Sigmoid colon (tissue), 7 donors: ENCODE results near the gene TPRA1. TPM values are rescaled to one million over a fixed set of nuclear protein-coding genes. Genes with fewer than 3 reads are reported as not detected.

Source experiments
- DNase-seq: peaks from one replicate; pipeline ENCODE4 v3.0.0-alpha.2; 2019
- H3K27ac ChIP-seq, 4 donors: fragments of 200-600 bp; sonication (generic); one replicate each; pipeline ENCODE4 v1.5.1; 2016 to 2019; ENCODE audit warnings: mild to moderate bottlenecking in 1 of 4
- H3K27me3 ChIP-seq, 3 donors: fragments of 200-600 bp; sonication (generic); one replicate each; pipeline ENCODE4 v1.5.1; 2019; ENCODE audit warnings: mild to moderate bottlenecking in 1 of 3
- H3K36me3 ChIP-seq, 4 donors: fragments of 200-600 bp; sonication (generic); one replicate each; pipeline ENCODE4 v1.5.1; 2016 to 2019
- H3K4me1 ChIP-seq, 4 donors: fragments of 200-600 bp; sonication (generic); one replicate each; pipeline ENCODE4 v1.5.1; 2017 to 2019
- H3K4me3 ChIP-seq, 4 donors: fragments of 200-600 bp; sonication (generic); one replicate each; pipeline ENCODE4 v1.5.1; 2017 to 2019; ENCODE audit warnings: mild to moderate bottlenecking in 2 of 4, moderate library complexity in 1 of 4
- H3K9me3 ChIP-seq, 4 donors: fragments of 200-600 bp in 3 of 4; sonication (generic) in 3 of 4; one replicate each; pipeline versions ENCODE4 v1.5.1 to v1.6.1; 2013 to 2019
- CTCF ChIP-seq, 4 experiments: fragments of 450-650 bp in 3 of 4; fragments of 200-600 bp in 1 of 4; IDR thresholded peaks; one replicate each; pipeline ENCODE4 v1.5.1; 2016 to 2019; ENCODE audit warnings: antibody characterized with exemption in 4 of 4, mild to moderate bottlenecking in 3 of 4, moderate library complexity in 2 of 4
- EP300 ChIP-seq, 4 donors: sonication (generic); formaldehyde crosslinking; IDR thresholded peaks; one replicate each; pipeline ENCODE4 v1.6.1; 2017; ENCODE audit warnings: antibody characterized with exemption in 4 of 4
- POLR2A ChIP-seq, 2 donors: fragments of 450-650 bp; IDR thresholded peaks; one replicate each; pipeline ENCODE4 v1.6.1; 2016; ENCODE audit warnings: antibody characterized with exemption in 2 of 2, mild to moderate bottlenecking in 2 of 2, moderate library complexity in 2 of 2
- POLR2AphosphoS5 ChIP-seq, 4 donors: sonication (generic); formaldehyde crosslinking; IDR thresholded peaks; one replicate each; pipeline ENCODE4 v1.6.1; 2017; ENCODE audit warnings: antibody characterized with exemption in 4 of 4
- WGBS, 2 donors: extraction: QIAGEN DNeasy Blood & Tissue Kit; methylation state at CpG; one replicate each; pipeline ENCODE4 v1.1.7; 2013; 5-methylcytosine and 5-hydroxymethylcytosine counted together
- intact Hi-C: fragments of 100-400 bp; cut with DNase I; formaldehyde crosslinking; loops from one replicate; pipeline ENCODE4 v1.15.1; 2023
- polyA plus RNA-seq, 3 donors: library from polyadenylated mRNA; stranded (reverse); fragments of 200-250 nt; gene quantifications; one replicate each; pipeline ENCODE4 v1.2.3, GENCODE V29; 2013
- total RNA-seq, 4 donors: library from RNA; depleted of rRNA; stranded (reverse); fragments of >200 nt; gene quantifications; one replicate each; pipeline ENCODE4 v1.1.0, GENCODE V29; 2016
- donor health status: healthy with polysubstance abuse.
- donor health status: Bipolar disorder and iron deficiency.
- donor health status: healthy.

Gene TPRA1
- total and polyA plus RNA-seq, 7 donors: 7.2 to 33.2 (median 28.5) TPM

GRCh38 chr3:127536830-127537812 lies 53.4 kb downstream of the TPRA1 start:
- TF ChIP-seq CTCF (IDR thresholded peaks at IDR 0.05): no peak
- no peak for TF ChIP-seq POLR2AphosphoS5 (IDR thresholded peaks at IDR 0.05)
- no peak for TF ChIP-seq EP300 (IDR thresholded peaks at IDR 0.05)
- no peak for TF ChIP-seq POLR2A (IDR thresholded peaks at IDR 0.05)
- intact Hi-C loops: no loop called here
- H3K27me3 ChIP-seq: peaks cover 0 to 10% (median 0%) of the 10 kb centered on the region in 3 donors
- 74 to 86% methylated on average over 22 of the region's 22 CpGs for WGBS, 2 donors
- peak; percentile 50 for DNase-seq
- H3K4me3 ChIP-seq: no peak overlapping the region
- no peaks in the 10 kb centered on the region for H3K36me3 ChIP-seq
- no peak overlapping the region for H3K27ac ChIP-seq
- no peaks in the 10 kb centered on the region for H3K9me3 ChIP-seq
- H3K4me1 ChIP-seq: no peaks in the 10 kb centered on the region

- H3K27ac ChIP-seq: no peak overlapping the region
- H3K9me3 ChIP-seq: no peaks in the 10 kb centered on the region
- TF ChIP-seq EP300 (IDR thresholded peaks at IDR 0.05): no peak
- no peak for TF ChIP-seq CTCF (IDR thresholded peaks at IDR 0.05)
- no peak for TF ChIP-seq POLR2AphosphoS5 (IDR thresholded peaks at IDR 0.05)
- no peak for TF ChIP-seq POLR2A (IDR thresholded peaks at IDR 0.05)
- whole genome bisulfite sequencing, 2 donors: 62 to 68% methylated on average over 18 of the region's 18 CpGs
- no peaks in the 10 kb centered on the region for H3K4me1 ChIP-seq
- DNase-seq: no peak
- H3K4me3 ChIP-seq: no peak overlapping the region
- H3K36me3 ChIP-seq: no peaks in the 10 kb centered on the region
- H3K27me3 ChIP-seq: peaks cover 0 to 10% (median 0%) of the 10 kb centered on the region in 3 donors
- intact Hi-C loops: no loop called here
Measured at GRCh38 chr3:127535901-127536829, 54.4 kb downstream of the TPRA1 start.

- 88 to 90% methylated on average over 12 of the region's 12 CpGs for WGBS, 2 donors
- intact Hi-C loops: no loop called here
- no peak for DNase-seq
- no peak overlapping the region for H3K4me3 ChIP-seq
- H3K27ac ChIP-seq: no peak overlapping the region
- H3K9me3 ChIP-seq: no peaks in the 10 kb centered on the region
- TF ChIP-seq CTCF (IDR thresholded peaks at IDR 0.05): no peak
- no peak for TF ChIP-seq EP300 (IDR thresholded peaks at IDR 0.05)
- no peak for TF ChIP-seq POLR2A (IDR thresholded peaks at IDR 0.05)
- TF ChIP-seq POLR2AphosphoS5 (IDR thresholded peaks at IDR 0.05): no peak
- no peaks in the 10 kb centered on the region for H3K36me3 ChIP-seq
- H3K4me1 ChIP-seq: no peaks in the 10 kb centered on the region
- H3K27me3 ChIP-seq: peaks cover 0 to 10% (median 0%) of the 10 kb centered on the region in 3 donors
Measured at GRCh38 chr3:127535106-127535785, 55.3 kb downstream of the TPRA1 start.

GRCh38 chr3:127534564-127534963 lies 56.0 kb downstream of the TPRA1 start:
- WGBS, 2 donors: 77 to 86% methylated on average over 11 of the region's 11 CpGs
- Histone ChIP-seq H3K27me3 (peaks cover 0 to 10% (median 0%) of the 10 kb centered on the region in 3 donors), H3K36me3 (no peaks in the 10 kb centered on the region), H3K9me3 (no peaks in the 10 kb centered on the region), H3K4me1 (no peaks in the 10 kb centered on the region), H3K27ac (no peak overlapping the region), H3K4me3 (no peak overlapping the region)
- intact Hi-C loops: no loop called here
- TF ChIP-seq EP300 (IDR thresholded peaks at IDR 0.05) (peak in 1 of 4 donors; percentile 59), POLR2AphosphoS5 (IDR thresholded peaks at IDR 0.05) (peak in 1 of 4 donors; percentile 57), CTCF (IDR thresholded peaks at IDR 0.05) (no peak), POLR2A (IDR thresholded peaks at IDR 0.05) (no peak)
- DNase-seq: no peak
